Measurements from ENCODE around the gene PITX3.

PITX3 gene

GRCh38 chr10:102234888-102235597 lies 6.3 kb downstream of the PITX3 start:
- TF ChIP-seq FOXP2 (optimal IDR thresholded peaks at IDR 0.05; ENCODE audit: borderline replicate concordance, extremely low read depth, extremely low read length, insufficient read depth): no peak
- no peak for TF ChIP-seq POLR2AphosphoS5 (IDR thresholded peaks at IDR 0.05; ENCODE audit: low read depth, low read length)
- TF ChIP-seq REST (IDR thresholded peaks at IDR 0.05; ENCODE audit: insufficient read depth in 1 of 2, low read depth in 2 of 2, low read length in 2 of 2): no peak
- TF ChIP-seq TAF1 (IDR thresholded peaks at IDR 0.05; ENCODE audit: borderline replicate concordance, insufficient read depth, low read length): no peak

DNA sequence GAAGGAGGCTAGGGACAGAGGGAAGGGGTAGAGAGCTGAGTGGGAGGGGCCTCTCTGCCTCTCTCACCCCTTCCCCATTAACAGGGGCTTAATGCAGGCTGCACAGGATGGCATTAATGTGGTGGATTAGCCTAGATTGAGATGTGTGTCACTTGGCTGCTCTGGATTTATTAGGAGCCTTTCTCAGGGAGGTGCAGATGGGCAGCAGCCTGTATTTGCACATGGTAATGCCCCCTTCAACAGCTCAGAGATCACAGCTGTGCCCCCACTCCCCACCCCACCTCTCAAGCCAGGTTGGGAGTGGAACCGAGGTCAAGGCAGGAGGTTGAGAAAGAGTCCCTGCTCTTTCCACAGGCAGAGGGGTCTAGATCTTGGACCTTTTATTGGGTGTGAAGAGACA lies 7.3 kb downstream of the PITX3 start:
- TF ChIP-seq TAF1 (IDR thresholded peaks at IDR 0.05; ENCODE audit: borderline replicate concordance, insufficient read depth, low read length): no peak
- TF ChIP-seq REST (IDR thresholded peaks at IDR 0.05; ENCODE audit: insufficient read depth in 1 of 2, low read depth in 2 of 2, low read length in 2 of 2): no peak

DNA sequence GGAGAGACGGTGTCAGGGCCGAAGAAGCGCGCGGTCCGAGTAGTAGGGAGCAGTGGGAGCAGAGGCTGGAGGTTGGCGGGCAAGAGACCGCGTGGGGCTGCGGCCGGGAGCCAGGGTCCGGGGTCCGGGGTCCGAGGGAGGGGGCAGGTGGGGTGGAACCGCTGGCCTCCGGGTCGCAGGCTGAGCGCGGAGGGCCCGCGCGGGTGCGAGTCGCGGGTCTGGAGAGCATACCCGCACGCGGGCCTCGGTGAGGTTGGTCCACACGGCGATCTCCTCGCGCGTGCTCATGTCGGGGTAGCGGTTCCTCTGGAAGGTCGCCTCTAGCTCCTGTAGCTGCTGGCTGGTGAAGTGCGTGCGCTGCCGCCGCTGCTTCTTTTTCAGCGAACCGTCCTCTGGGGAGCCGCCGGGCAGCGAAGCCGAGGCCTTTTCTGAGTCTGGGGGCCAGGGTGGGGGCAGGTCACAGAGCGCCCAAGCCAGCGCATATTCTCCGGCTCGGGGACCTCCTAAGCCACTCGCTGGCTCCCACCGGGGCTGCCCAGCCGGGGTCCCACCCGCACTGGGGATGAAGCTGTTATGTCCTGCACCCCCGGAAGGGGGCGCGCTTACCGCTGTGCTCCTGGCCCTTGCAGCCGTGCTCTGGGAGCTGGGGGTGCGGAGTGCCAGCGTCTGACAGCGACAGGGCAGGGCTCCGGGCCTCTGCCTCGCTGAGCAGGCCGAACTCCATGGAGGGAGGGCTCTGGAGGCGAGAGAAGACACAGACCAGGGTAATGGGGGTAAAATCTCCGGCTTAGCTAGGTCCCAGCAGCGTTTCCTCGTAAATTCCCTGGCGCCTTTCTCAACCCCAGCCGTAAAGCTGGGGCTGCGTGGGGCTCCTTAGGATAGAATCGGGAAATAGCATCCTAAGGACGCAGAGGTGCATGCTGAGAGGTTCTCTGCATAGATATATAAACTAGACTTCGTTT lies 9.7 kb downstream of the PITX3 start:
- TF ChIP-seq FOXP2 (optimal IDR thresholded peaks at IDR 0.05; ENCODE audit: borderline replicate concordance, extremely low read depth, extremely low read length, insufficient read depth): no peak
- TF ChIP-seq TAF1 (IDR thresholded peaks at IDR 0.05; ENCODE audit: borderline replicate concordance, insufficient read depth, low read length): no peak
- TF ChIP-seq REST (IDR thresholded peaks at IDR 0.05; ENCODE audit: insufficient read depth in 1 of 2, low read depth in 2 of 2, low read length in 2 of 2): no peak
- TF ChIP-seq POLR2AphosphoS5 (IDR thresholded peaks at IDR 0.05; ENCODE audit: low read depth, low read length): no peak
- no peak for TF ChIP-seq SIN3A (IDR thresholded peaks at IDR 0.05; ENCODE audit: borderline replicate concordance, insufficient read depth, low read length)

DNA sequence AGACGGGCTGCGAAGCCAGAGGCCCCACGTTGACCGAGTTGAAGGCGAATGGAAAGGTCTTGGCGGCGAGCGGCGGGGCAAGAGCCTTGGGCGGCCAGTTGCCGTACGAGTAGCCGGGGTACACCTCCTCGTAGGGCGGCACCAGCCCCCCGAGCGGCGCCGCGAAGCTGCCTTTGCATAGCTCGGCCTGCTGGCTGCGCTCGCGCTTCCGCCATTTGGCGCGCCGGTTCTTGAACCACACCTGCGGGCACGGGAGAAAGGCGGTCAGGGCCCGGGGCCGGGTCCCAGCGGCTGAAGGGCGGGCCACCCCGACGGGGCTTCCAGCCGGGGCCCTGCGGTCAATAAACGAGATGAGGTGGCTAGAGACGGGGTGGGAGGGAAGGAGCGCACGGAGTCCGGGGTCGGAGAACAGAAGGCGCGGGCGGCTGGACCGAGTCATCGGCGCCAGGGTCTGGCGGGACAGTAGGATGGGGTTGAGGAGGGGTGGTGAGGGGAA lies 10.4 kb downstream of the PITX3 start:
- TF ChIP-seq FOXP2 (optimal IDR thresholded peaks at IDR 0.05; ENCODE audit: borderline replicate concordance, extremely low read depth, extremely low read length, insufficient read depth): no peak
- TF ChIP-seq POLR2AphosphoS5 (IDR thresholded peaks at IDR 0.05; ENCODE audit: low read depth, low read length): no peak
- no peak for TF ChIP-seq REST (IDR thresholded peaks at IDR 0.05; ENCODE audit: insufficient read depth in 1 of 2, low read depth in 2 of 2, low read length in 2 of 2)
- no peak for TF ChIP-seq TAF1 (IDR thresholded peaks at IDR 0.05; ENCODE audit: borderline replicate concordance, insufficient read depth, low read length)
- no peak for TF ChIP-seq SIN3A (IDR thresholded peaks at IDR 0.05; ENCODE audit: borderline replicate concordance, insufficient read depth, low read length)

Data from PFSK-1 (cell line).